ENCODE data around the gene ELOA. TPM values are rescaled to one million over a fixed set of nuclear protein-coding genes. Genes with fewer than 3 reads are reported as not detected.

ELOA gene
- total and polyA plus RNA-seq, 2 of the 13 experiments (the other 11 are each of a cell fraction or from before 2014, with no cell fraction given), result 14.2 to 28.5 TPM

- TF ChIP-seq HNF1A (IDR thresholded peaks at IDR 0.05; ENCODE audit: low read depth) (no peak), HNF1A (CRISPR knock-in tag; IDR thresholded peaks at IDR 0.05; ENCODE audit: borderline replicate concordance) (0 out of 2 replicates have a peak, but pooled peaks have one; percentile 12), GMEB1 (CRISPR knock-in tag; IDR thresholded peaks at IDR 0.05; ENCODE audit: borderline replicate concordance) (0 out of 2 replicates have a peak, but pooled peaks have one; percentile 26), IKZF4 (CRISPR knock-in tag; IDR thresholded peaks at IDR 0.05; ENCODE audit: borderline replicate concordance, low read depth, not compliant biosample characterization) (no peak), MYNN (CRISPR knock-in tag; IDR thresholded peaks at IDR 0.05; ENCODE audit: low read depth) (no peak), ZNF564 (CRISPR knock-in tag; IDR thresholded peaks at IDR 0.05) (no peak), RXRB (CRISPR knock-in tag; IDR thresholded peaks at IDR 0.05; ENCODE audit: borderline replicate concordance) (peak; percentile 52; the same call in 1 of the 2 replicates), RERE (CRISPR knock-in tag; IDR thresholded peaks at IDR 0.05; ENCODE audit: low read depth) (no peak), PRDM10 (CRISPR knock-in tag; IDR thresholded peaks at IDR 0.05; ENCODE audit: low read depth) (no peak)
Measured at GRCh38 chr1:23799570-23800399, 56.5 kb downstream of the ELOA start (continued).
